HG02970 (cell line): ENCODE data around the gene ZG16.
"Not testable (repeated sequence)": the region's sequence is repeated elsewhere in the genome, so short reads cannot be mapped to it uniquely, and the experiment has no call there.

Experiments
- ATAC-seq: cut with Tn5 transposase; IDR thresholded peaks from one replicate; pipeline ENCODE4 v1.9.1; 2021; ENCODE audit warnings: mild to moderate bottlenecking, moderate library complexity, moderate number of reproducible peaks; ENCODE audit not compliant: unreplicated experiment, low FRiP score

Gene ZG16

GRCh38 chr16:29747947-29748759 is 29.9 kb upstream of the ZG16 start:
- ATAC-seq: no peak

- ATAC-seq: not testable (repeated sequence)
These were observed 29.3 kb upstream of the ZG16 start for GRCh38 chr16:29748760-29749149.

GRCh38 chr16:29753516-29753915 is 24.5 kb upstream of the ZG16 start:
- no peak for ATAC-seq

- ATAC-seq: no peak
These were observed 21.4 kb upstream of the ZG16 start for GRCh38 chr16:29756654-29757053.

GRCh38 chr16:29757086-29757485 is 21.0 kb upstream of the ZG16 start:
- not testable (repeated sequence) for ATAC-seq

GRCh38 chr16:29757950-29758466 is 20.0 kb upstream of the ZG16 start:
- ATAC-seq: no peak

- ATAC-seq: no peak
These were observed 17.3 kb upstream of the ZG16 start for GRCh38 chr16:29760567-29761279.

- not testable (repeated sequence) for ATAC-seq
These were observed 16.8 kb upstream of the ZG16 start for GRCh38 chr16:29761280-29761651.

GRCh38 chr16:29761882-29762281 is 16.2 kb upstream of the ZG16 start:
- no peak for ATAC-seq

GRCh38 chr16:29763326-29763725 is 14.7 kb upstream of the ZG16 start:
- ATAC-seq: no peak

- no peak for ATAC-seq
These were observed 12.7 kb upstream of the ZG16 start for GRCh38 chr16:29765167-29766032.

- no peak for ATAC-seq
These were observed 11.5 kb upstream of the ZG16 start for GRCh38 chr16:29766571-29766970.

GRCh38 chr16:29767062-29767461 is 11.0 kb upstream of the ZG16 start:
- no peak for ATAC-seq

- no peak for ATAC-seq
These were observed 8.5 kb upstream of the ZG16 start for GRCh38 chr16:29769507-29769906.

- ATAC-seq: no peak
These were observed 7.7 kb upstream of the ZG16 start for GRCh38 chr16:29770250-29770929.

GRCh38 chr16:29772330-29772729 is 5.7 kb upstream of the ZG16 start:
- not testable (repeated sequence) for ATAC-seq

GRCh38 chr16:29774730-29775129 is 3.3 kb upstream of the ZG16 start:
- no peak for ATAC-seq

GRCh38 chr16:29775742-29776408 is 2.2 kb upstream of the ZG16 start:
- ATAC-seq: no peak

GRCh38 chr16:29779474-29779873 is 1.4 kb downstream of the ZG16 start:
- no peak for ATAC-seq
